ELR (cell line): ENCODE data around the gene NUDT21.
"Not testable (repeated sequence)": the region's sequence is repeated elsewhere in the genome, so short reads cannot be mapped to it uniquely, and the experiment has no call there.

Experiments used
- DNase-seq: peaks from one replicate; pipeline ENCODE4 v3.0.0-alpha.2; 2015; ENCODE audit warnings: low read depth

Gene NUDT21

DNA sequence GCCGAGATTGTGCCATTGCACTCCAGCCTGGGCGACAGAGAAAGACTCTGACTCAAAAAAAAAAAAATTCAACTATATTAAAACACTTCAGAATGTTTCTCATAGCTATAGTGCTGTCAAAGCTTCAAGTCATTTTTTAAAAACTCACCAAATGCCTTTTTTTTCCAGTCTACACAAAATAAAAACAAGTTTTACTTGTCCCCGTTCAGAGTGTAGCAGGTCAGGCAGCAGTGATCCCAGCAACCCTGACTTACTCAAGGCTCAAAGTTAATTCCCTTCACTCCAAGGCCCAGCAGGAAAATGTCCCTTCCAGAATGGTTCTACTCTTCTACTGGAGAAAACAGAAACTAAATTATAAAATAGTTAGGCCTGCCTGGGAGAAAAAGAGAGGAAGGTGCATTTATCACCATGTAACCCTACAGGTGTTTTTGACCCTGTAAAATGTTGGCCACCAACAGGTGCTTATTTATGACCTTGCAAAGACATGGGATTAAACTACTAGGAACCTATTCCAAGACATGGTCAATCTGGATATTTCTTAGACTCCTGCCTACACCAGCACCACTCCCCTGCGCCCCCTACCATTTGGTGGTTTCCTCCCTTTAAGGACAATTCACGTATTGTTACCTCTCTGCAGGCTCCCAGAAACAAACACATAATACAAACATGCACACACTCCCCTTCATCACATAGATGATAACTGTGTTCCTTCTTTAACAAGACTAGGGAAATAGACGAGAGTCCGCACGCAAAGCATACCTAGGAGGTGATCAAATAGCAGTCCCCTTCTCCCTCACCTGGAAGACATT lies 31.2 kb downstream of the NUDT21 start:
- no peak for DNase-seq

DNA sequence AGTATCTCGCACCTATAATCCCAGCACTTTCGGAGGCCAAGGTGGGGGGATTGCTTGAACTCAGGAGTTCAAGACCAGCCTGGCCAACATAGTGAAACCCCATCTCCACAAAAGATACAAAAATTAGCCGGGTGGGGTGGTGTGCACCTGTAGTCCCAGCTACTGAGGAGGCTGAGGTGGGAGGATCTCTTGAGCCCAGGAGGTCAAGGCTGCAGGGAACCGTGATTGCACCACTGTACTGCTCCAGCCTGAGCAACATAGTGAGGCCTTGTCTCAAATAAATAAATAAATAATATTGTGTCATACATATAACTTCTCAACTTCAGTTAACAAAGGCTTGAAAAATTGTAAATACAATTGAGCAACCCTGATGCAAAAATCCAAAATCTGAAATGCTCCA lies 34.0 kb downstream of the NUDT21 start:
- no peak for DNase-seq

GRCh38 chr16:56415875-56416274 lies 35.3 kb downstream of the NUDT21 start:
- no peak for DNase-seq

- DNase-seq, result no peak
Measured at GRCh38 chr16:56414366-56414765, 36.8 kb downstream of the NUDT21 start.

DNA sequence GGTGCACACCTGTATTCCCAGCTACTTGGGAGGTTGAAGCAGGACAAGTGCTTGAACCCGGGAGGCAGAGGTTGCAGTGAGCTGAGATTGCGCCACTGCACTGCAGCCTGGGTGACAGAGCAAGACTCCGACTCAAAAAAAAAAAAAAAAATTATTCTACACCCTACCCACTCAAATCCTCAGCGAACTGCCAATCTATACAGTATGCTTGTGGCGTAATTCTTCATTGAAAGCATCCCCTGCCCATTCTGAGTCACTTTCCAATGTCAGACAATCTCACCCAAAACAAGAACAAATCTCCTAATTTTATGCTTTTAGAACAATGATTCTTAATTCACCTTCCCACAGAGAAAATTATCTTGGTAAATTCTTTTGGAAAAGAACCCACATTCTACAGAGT lies 37.8 kb downstream of the NUDT21 start:
- no peak for DNase-seq

DNA sequence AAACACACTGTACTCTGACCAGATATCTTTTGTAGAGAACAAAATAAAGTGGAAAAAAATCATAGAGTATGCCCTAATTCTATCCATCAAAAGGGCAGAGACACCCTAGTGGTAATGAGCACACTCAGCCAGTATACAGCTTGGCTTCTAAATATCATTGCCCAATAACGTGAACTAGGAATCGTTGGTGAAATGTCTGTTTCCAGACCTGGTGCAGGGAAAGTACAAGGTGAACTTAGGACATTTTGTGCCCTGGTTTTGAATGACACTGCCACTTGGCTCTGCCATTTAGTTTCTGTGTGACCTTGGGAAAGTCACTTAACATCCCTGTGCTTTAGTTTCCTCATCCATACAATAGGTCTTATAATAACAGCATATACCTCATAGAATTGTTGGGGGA lies 39.5 kb downstream of the NUDT21 start:
- DNase-seq, result no peak

GRCh38 chr16:56411123-56411522 lies 40.0 kb downstream of the NUDT21 start:
- no peak for DNase-seq

- peak; percentile 68 for DNase-seq
Measured at GRCh38 chr16:56409195-56409594, 41.9 kb downstream of the NUDT21 start.

DNA sequence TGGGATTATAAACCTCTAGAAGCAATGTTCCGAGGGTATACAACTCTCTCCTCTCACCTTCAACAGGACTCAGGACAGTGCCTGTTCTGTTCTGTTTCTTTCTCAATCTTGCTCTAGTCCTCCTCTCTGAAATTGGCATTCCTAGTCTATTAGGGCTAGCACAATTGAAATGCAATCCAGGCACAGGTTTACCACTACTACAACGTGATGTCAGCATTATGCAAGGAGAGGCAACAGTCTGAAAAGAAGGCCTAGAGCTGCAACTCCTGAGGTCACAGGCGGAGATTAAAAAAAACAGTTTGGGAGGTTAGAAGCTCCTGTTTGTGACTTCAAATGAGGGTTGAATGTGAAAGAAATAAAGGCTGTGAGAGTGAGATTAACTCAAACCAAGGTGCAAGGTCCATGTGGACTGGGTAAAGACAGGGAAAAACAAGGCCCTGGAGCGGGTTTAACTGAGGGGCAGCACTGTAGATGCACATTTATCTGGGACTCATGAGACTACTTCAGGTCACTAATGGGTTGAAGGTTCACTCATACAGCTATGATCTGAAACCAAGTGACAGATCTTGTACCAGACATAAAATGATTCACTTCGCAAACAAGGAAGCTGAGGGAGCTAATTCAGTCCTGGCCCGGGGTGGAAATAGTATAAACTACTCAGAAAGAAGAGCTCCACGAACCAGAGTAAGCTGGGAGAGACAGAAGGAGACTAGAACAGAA lies 42.6 kb downstream of the NUDT21 start:
- DNase-seq, result no peak

DNA sequence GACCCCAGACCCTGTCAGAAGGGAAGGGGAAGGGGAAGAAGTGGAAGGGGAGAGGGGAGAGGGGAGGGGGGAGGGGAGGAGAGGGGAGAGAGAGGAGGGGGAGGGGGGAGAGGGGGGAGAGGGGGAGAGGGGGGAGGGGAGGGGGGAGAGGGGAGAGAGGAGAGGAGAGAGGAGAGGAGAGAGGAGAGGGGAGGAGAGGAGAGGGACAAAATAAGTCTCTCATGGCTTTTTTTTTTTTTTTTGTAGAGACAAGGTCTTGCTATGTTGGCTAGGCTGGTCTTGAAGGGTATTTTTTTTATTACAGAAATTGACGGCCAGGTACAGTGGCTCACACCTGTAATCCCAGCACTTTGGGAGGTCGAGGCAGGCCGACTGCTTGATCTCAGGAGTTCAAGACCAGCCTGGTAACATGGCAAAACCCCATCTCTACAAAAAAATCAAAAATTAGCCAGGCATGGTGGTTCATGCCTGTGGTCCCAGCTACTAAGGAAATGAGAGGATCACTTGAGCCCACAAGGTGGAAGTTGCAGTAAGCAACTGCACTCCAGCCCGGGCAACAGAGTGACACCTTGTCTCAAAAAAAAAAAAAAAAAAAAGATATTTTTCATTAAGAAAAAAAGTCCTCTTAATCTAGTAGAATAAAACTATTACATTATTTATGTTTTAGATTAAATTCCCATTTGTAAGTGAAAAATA lies 45.0 kb downstream of the NUDT21 start:
- DNase-seq, result no peak

DNA sequence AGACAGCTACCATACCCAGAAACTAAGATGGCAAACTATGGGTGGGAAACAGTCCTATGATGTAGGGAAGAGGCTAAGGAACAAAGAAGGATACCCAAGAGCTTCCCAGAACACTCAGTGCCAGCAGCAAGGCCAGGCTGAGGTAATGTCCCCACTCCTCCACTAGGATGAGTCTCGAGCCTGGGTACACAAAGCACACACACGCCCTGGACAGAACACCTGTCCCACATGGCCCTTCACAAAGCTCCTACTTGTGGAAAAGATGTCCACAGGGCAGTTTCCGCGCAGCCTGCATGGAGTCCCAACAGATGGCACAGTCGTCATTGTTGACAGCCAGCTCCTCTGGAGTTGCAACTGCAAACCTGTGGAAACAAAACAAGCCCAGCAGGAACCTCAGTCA lies 49.6 kb downstream of the NUDT21 start:
- peak; percentile 30 for DNase-seq

DNA sequence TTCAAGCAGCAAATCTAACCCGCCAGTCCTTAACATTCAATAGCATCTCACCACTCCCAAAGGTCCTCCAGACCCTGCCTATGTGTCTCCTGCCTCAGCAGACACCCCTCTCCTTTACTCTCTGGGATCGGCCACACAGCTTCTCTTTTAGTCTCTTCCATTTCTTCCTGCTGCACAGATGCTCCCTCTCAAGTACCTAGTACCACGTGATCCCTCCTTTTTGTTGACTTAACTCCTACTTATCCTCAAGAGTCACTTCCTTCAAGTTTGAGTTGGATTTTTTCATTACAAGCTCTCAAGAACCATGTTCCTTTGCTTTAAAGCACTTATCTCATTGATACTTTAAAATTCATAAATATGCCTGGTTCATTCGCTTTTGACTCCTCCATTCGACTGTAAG lies 50.7 kb downstream of the NUDT21 start:
- no peak for DNase-seq

DNA sequence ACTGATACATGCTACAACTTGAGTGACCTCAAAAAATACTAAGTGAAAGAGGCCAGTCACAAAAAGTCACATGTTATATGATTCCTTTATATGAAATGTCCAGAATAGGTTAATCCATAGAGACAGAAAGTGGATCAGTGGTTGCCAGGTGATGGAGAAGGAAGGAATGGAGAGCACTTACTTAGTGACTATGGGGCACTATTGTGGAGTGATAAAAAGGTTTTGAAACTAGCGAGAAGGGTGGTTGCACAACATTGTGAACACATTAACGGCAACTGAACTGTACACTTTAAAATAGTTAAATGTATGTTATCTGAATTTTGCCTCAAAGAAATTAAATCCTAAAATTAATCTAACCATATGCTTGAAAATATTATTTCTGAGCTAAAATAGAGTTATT lies 51.6 kb downstream of the NUDT21 start:
- DNase-seq, result no peak

- no peak for DNase-seq
Measured at GRCh38 chr16:56399047-56399446, 52.1 kb downstream of the NUDT21 start.

DNA sequence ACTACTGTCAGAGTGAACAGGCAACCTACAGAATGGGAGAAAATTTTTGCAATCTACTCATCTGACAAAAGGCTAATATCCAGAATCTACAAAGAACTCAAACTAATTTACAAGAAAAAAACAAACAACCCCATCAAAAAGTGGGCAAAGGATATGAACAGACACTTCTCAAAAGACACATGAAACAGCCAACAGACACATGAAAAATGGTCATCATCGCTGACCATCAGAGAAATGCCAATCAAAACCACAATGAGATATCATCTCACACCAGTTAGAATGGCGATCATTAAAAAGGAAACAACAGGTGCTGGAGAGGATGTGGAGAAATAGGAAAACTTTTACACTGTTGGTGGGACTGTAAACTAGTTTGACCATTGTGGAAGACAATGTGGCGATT lies 54.4 kb downstream of the NUDT21 start:
- DNase-seq, result not testable (repeated sequence)

DNA sequence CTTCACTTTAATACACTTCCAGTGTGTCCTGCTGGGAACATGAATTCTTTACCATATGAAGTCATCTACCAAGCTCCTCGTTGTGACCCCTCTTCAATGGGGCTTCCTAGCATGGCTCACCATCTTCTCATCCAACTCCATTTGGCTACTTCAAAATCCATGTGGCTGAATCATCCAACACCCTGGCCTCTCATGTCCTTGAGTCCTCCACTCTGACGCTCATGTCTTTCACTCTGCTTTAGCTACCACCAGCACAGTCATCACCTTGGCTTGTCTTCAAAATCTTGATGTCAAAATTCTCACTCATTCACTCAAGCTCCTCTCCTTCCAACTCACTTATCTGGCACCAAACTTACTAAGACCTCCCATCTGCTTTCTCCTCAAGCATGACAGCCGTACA lies 61.6 kb downstream of the NUDT21 start:
- peak; percentile 99 for DNase-seq

DNA sequence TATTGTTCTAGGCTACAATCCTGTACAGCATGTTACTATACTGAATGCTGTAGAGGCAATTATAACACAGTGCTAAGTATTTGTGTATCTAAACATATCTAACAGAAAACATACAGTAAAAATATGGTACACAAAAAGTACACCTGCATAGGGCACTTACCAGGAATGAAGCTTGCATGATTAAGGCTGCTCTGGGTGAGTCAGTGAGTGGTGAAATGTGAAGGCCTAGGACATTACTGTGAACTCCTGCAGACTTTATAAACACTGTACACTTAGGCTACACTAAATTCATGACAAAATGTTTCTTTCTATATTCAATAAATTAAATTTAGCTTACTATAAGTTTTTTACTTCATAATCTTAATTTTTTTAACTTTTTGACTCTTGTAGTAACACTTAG lies 62.9 kb downstream of the NUDT21 start:
- peak; percentile 78 for DNase-seq

GRCh38 chr16:56387396-56387795 lies 63.7 kb downstream of the NUDT21 start:
- DNase-seq, result no peak

DNA sequence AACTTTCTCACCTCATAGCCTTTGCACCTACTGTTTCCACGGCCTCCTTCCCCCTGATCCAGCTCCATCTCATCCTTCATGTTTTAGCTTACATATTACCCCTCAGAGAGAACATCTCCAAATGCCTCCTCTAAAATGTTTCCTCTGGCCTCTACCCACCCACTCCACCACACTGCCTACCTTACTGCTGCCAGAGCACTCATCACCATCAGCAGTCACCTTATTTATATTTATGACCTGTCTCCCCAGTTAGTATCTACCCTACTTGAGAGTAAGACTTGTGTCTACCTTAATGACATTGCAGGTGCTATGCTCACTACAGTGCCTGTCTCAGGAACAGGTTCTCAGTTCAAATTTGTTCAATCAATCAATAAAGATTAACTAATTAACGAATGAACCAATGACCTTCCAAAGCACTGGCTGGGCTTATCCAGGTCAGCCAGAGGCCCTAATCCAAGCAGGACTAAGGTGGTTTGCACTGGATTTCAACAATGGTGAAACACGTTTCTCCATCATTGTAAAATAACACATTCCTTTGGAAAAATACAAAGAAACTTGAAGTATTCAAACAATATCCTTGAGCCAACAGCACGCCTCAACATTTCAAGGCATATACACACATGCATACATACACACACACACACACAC lies 66.9 kb downstream of the NUDT21 start:
- DNase-seq, result no peak

GRCh38 chr16:56382901-56383355 lies 68.2 kb downstream of the NUDT21 start:
- peak; percentile 90 for DNase-seq

DNA sequence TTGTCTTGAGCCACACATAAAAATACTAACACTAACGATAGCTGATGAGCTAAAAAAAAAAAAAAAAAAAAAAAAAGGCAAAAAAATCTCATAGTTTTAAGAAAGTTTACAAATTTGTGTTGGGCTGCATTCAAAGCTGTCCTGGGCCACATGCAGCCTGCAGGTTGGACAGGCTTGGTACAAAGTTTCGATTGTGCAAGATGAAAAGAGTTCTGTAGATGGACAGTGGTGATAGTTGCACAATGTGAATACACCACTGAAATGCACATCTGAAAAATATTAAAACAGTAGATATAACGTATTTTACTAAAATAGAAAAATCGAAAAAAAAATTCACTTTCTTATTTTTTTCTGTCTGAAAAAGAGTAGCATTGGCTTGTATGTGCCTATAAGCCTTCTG lies 68.7 kb downstream of the NUDT21 start:
- DNase-seq, result no peak

GRCh38 chr16:56380778-56381485 lies 70.2 kb downstream of the NUDT21 start:
- DNase-seq, result not testable (repeated sequence)
